ENCODE measurements around the gene TRAF3.
A peak's percentile ranks its signal among the peaks of the same experiment; 100 is the strongest.

TRAF3 gene

GRCh38 chr14:102775855-102776760 lies 1.1 kb upstream of the TRAF3 start:
- no peak for DNase-seq (ENCODE audit: insufficient read length, low spot score)
- FAIRE-seq, result peak; percentile 66

- FAIRE-seq (no peak), DNase-seq (ENCODE audit: insufficient read length, low spot score) (no peak)
Measured at GRCh38 chr14:102777711-102778337, 575 bp downstream of the TRAF3 start.

GRCh38 chr14:102778338-102779083 lies 1.3 kb downstream of the TRAF3 start:
- FAIRE-seq (no peak), DNase-seq (ENCODE audit: insufficient read length, low spot score) (no peak)

GRCh38 chr14:102779084-102779462 lies 1.8 kb downstream of the TRAF3 start:
- FAIRE-seq (no peak), DNase-seq (ENCODE audit: insufficient read length, low spot score) (no peak)

GRCh38 chr14:102779574-102780315 lies 2.5 kb downstream of the TRAF3 start:
- DNase-seq (ENCODE audit: insufficient read length, low spot score), result no peak
- peak; percentile 8 for FAIRE-seq

GRCh38 chr14:102781063-102781462 lies 3.8 kb downstream of the TRAF3 start:
- FAIRE-seq (no peak), DNase-seq (ENCODE audit: insufficient read length, low spot score) (no peak)

GRCh38 chr14:102782974-102783373 lies 5.7 kb downstream of the TRAF3 start:
- no peak for FAIRE-seq

GRCh38 chr14:102784892-102785594 lies 7.8 kb downstream of the TRAF3 start:
- FAIRE-seq, result peak; percentile 66
- DNase-seq (ENCODE audit: insufficient read length, low spot score), result no peak

More at GRCh38 chr14:102782974-102783373, 5.7 kb downstream of the TRAF3 start:
- DNase-seq (ENCODE audit: insufficient read length, low spot score), result no peak

GRCh38 chr14:102785595-102785963 lies 8.3 kb downstream of the TRAF3 start:
- DNase-seq (ENCODE audit: insufficient read length, low spot score), result no peak
- peak; percentile 8 for FAIRE-seq

GRCh38 chr14:102786768-102787167 lies 9.5 kb downstream of the TRAF3 start:
- no peak for DNase-seq (ENCODE audit: insufficient read length, low spot score)
- FAIRE-seq, result no peak

GRCh38 chr14:102789349-102789748 lies 12.1 kb downstream of the TRAF3 start:
- FAIRE-seq (no peak), DNase-seq (ENCODE audit: insufficient read length, low spot score) (no peak)

GRCh38 chr14:102793531-102794328 lies 16.5 kb downstream of the TRAF3 start:
- no peak for FAIRE-seq
- no peak for DNase-seq (ENCODE audit: insufficient read length, low spot score)

GRCh38 chr14:102795060-102795925 lies 18.0 kb downstream of the TRAF3 start:
- DNase-seq (ENCODE audit: insufficient read length, low spot score) (no peak), FAIRE-seq (no peak)

GRCh38 chr14:102796661-102797190 lies 19.5 kb downstream of the TRAF3 start:
- DNase-seq (ENCODE audit: insufficient read length, low spot score) (no peak), FAIRE-seq (no peak)

- DNase-seq (ENCODE audit: insufficient read length, low spot score) (no peak), FAIRE-seq (peak; percentile 85)
Measured at GRCh38 chr14:102798926-102799325, 21.7 kb downstream of the TRAF3 start.

- no peak for DNase-seq (ENCODE audit: insufficient read length, low spot score)
- FAIRE-seq, result peak; percentile 80
Measured at GRCh38 chr14:102799684-102800562, 22.7 kb downstream of the TRAF3 start.
